IPS-15b (cell line): ENCODE measurements around the gene NEDD4L.

Source experiments
- H3K27me3 ChIP-seq: one replicate; pipeline ENCODE4 v1.6.1; 2013; ENCODE audit warnings: low read length; ENCODE audit not compliant: control insufficient read depth, insufficient read depth
- H3K36me3 ChIP-seq: one replicate; pipeline ENCODE4 v1.6.1; 2013; ENCODE audit warnings: low read length; ENCODE audit not compliant: control insufficient read depth, insufficient read depth
- H3K4me1 ChIP-seq: one replicate; pipeline ENCODE4 v1.6.1; 2013; ENCODE audit warnings: mild to moderate bottlenecking, low read length; ENCODE audit not compliant: control insufficient read depth, insufficient read depth
- H3K4me3 ChIP-seq: one replicate; pipeline ENCODE4 v1.5.1; 2013; ENCODE audit warnings: low read depth, low read length
- H3K9ac ChIP-seq: one replicate; pipeline ENCODE4 v1.6.1; 2013; ENCODE audit warnings: low read depth, mild to moderate bottlenecking, low read length
- H3K9me3 ChIP-seq: one replicate; pipeline ENCODE4 v1.6.1; 2013; ENCODE audit warnings: mild to moderate bottlenecking, low read length; ENCODE audit not compliant: control insufficient read depth, insufficient read depth

Gene NEDD4L

DNA sequence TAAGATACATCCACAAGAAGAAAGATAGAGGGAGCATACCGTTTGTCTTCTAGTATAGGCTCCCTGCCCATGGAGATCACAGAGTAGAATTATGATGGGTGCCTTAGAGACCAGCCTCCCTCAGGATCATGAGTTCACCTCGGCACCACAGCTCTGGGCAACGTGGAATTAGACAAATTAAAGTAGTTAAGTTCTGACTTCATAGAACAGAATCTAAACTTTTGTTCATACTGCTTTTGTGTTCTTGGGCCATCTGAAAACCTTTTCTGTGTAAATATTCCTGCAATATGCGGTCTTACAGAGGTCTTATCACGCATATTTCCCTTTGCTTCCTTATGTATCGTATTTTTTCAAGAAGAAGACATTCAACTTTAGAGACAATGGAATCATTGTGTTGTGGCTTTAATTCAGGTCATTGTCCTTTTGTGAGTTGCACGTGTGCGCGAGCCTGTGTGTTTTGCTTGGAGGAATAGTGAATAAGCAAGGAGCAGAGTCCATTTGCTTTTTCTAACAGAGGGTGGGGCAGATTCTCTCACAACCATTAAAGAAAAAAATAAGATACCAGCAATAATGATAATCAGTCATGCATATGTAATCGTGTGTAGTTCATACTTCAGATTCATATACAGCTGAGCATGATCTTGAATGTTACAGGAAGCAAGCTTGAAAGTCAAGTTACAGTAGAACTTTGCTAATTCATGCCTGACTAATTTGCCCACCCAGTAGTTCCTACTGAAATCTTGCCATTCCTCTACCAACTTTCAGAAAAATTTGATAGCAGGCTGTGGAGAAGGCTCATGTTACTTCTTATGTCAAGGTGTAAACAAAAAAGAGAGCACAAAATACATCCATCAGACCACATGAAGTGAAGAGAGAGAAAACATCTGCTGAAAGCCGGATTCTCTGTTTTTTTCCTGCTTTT lies 243.6 kb downstream of the NEDD4L start:
- Histone ChIP-seq H3K4me1 (peaks cover 11% of the 10 kb centered on the region), H3K36me3 (no peaks in the 10 kb centered on the region), H3K27me3 (no peaks in the 10 kb centered on the region), H3K9me3 (no peaks in the 10 kb centered on the region), H3K9ac (no peak overlapping the region), H3K4me3 (no peak overlapping the region)

DNA sequence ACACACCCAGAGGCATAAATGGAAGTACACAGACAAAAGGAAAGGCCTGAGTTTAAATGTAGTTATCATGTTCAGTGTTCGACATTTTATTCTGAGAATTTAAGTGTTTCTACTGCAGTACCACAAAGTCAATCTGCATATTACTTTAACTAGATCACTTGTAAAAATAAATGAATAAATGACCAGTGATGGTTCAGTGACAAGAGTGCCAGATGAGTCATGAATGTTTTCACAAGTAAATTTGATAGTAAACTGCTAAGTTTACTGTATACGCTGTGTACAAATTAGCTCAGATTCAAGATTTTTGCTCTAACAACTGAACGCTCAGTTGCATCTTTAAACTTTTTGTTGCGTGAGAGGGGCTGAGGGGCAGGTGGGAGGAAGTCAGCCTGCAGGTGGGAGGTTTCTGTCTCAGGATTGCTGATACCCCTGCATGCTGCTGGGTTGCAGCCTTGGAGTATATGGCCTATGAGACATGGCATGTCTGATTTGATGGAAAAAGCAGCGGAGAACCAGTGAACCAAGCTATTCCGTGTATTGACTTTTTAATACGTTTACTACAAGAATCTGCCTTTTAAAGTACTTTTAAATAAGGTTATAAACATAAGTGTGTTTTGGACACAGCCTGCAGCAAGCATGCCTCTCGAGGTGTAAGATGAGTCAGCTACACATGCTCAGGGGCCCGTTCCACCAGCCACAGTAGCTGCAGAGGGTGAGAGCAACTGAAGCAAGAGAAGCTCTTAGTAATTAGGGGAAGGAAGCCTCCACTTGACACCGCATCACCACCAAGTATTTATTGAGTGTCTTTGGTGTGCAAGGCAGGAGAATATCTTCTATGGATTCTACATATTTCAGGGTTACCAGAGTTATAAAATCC lies 245.1 kb downstream of the NEDD4L start:
- Histone ChIP-seq H3K36me3 (no peaks in the 10 kb centered on the region), H3K27me3 (no peaks in the 10 kb centered on the region), H3K4me3 (no peak overlapping the region), H3K9me3 (no peaks in the 10 kb centered on the region), H3K9ac (no peak overlapping the region), H3K4me1 (peaks cover 11% of the 10 kb centered on the region)

DNA sequence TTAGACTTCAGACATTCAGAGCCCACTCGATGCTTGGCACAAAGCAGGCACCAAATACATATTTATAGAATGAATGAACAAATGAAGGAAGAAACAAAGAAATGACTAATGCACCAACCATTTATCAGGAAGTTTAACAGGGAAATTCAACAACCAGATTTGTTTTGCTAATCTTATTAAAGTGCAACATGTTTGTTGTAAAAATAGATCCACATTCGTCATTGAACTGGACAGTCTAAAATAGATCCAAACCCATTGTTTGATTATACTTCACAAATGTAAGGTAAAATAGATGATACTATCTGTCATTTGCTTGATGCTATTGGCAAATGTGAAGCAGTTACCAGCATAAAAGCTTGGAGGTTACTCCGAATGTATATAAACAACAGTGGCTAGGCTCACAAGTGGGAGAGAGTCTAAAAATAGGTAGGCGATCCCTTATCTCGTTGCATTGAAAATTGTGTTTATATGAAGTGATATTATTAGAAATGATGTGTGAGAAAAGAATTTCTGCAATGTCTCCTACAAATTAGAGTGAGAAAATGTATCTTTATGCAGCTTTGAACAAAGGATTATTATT lies 246.2 kb downstream of the NEDD4L start:
- no peaks in the 10 kb centered on the region for H3K27me3 ChIP-seq
- peaks cover 11% of the 10 kb centered on the region for H3K4me1 ChIP-seq
- H3K36me3 ChIP-seq, result no peaks in the 10 kb centered on the region
- no peak overlapping the region for H3K9ac ChIP-seq
- H3K9me3 ChIP-seq, result no peaks in the 10 kb centered on the region
- no peak overlapping the region for H3K4me3 ChIP-seq

DNA sequence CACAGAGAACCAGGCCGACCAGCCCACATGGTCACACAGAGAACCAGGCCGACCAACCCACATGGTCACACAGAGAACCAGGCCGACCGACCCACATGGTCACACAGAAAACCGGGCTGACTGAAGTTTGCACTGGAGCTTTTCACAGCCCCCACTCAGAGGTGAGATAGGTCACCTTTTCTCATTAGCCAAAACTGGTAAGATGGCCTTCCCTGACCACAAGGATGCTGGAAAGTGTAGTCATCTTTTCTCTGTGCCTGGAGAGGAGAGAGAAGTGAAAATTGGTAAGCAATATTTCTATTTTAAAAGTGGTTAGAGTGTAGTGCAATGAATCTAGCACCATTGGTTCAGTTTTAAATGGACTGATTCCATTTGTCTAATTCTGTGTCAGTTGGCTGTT lies 247.1 kb downstream of the NEDD4L start:
- no peak overlapping the region for H3K4me3 ChIP-seq
- H3K9me3 ChIP-seq, result no peaks in the 10 kb centered on the region
- H3K4me1 ChIP-seq, result peaks cover 11% of the 10 kb centered on the region
- no peaks in the 10 kb centered on the region for H3K27me3 ChIP-seq
- H3K36me3 ChIP-seq, result no peaks in the 10 kb centered on the region
- H3K9ac ChIP-seq, result no peak overlapping the region

DNA sequence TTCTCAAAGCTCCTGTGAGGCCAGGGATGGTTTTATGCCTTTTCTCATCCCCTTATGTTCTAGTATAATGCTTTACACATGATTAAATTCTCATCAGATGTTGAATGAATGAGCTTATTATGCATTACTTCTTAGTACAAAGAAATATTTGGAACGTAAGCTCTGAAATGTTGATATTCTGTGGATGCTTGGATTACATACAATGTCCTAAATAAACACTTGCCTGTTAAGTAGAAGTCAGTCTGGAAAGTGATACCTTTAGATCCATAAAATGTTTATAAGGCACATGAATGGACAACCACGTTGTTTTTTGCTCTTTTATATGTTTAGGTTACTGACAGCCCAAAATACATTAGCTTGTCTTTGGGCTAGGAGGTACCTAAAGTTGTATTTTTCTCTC lies 248.6 kb downstream of the NEDD4L start:
- H3K4me1 ChIP-seq, result peaks cover 7% of the 10 kb centered on the region
- no peaks in the 10 kb centered on the region for H3K27me3 ChIP-seq
- no peaks in the 10 kb centered on the region for H3K36me3 ChIP-seq
- no peaks in the 10 kb centered on the region for H3K9me3 ChIP-seq
- H3K4me3 ChIP-seq, result no peak overlapping the region
- no peak overlapping the region for H3K9ac ChIP-seq

DNA sequence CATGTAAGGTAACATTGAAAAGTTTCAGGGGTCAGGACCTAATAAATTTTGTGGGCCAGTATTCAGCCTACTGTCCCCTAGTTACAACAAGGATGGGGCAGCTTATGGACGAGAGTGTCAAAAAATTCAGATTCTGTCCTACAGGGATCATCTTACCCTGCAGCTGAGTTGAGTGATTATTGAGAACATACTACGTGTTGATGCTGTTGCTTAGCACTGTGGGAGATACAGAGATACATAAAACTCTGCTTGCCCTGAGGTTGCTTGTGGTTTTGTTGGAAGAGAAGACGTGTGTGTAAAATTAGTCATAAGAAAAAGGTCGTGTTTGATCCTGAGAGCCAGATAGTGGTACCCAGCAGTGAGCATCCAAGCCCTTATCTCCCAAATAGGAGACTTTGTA lies 253.2 kb downstream of the NEDD4L start:
- H3K9me3 ChIP-seq, result no peaks in the 10 kb centered on the region
- H3K27me3 ChIP-seq, result no peaks in the 10 kb centered on the region
- H3K4me3 ChIP-seq, result no peak overlapping the region
- no peaks in the 10 kb centered on the region for H3K36me3 ChIP-seq
- H3K4me1 ChIP-seq, result no peaks in the 10 kb centered on the region
- no peak overlapping the region for H3K9ac ChIP-seq

DNA sequence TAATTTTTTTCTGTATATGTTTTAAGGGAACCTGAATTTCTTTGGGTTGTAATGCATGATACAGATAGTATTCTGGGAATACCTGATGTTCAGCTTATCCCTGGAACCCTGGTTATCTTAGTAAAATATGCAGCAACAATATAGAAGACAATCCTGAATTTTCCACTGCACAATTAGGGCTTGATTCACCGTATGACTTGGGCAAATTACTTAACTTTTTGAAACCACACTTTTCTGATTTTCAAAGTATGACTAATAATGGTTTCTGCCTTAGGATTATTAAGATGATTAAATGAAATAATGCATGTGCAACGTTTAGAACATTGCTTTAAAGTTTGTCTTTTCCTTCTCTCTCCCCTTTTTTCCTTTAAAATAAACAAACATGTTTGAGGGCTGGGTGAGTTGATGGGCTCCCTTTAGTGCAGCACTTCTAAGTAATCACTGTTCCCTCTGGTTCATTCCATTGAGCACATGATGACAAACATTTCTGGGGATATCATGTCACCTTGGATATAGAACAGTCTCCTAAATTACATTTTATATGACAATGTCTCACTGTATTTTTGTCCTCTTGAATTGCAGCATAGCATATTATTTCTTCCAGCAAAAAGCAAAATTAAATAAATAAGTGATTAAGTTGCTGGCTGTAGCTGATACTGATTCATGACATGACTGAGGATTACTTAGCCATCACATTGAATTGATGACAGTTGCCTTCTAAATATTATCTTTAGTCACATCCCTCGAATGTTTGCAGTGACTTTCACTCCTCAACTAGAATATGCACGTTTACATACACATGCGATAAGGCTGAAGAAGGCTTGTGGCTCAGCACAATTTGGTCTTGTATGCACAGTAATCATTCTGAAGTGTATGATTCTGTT lies 254.5 kb downstream of the NEDD4L start:
- Histone ChIP-seq H3K27me3 (no peaks in the 10 kb centered on the region), H3K36me3 (no peaks in the 10 kb centered on the region), H3K4me3 (no peak overlapping the region), H3K9ac (no peak overlapping the region), H3K4me1 (no peaks in the 10 kb centered on the region), H3K9me3 (no peaks in the 10 kb centered on the region)

DNA sequence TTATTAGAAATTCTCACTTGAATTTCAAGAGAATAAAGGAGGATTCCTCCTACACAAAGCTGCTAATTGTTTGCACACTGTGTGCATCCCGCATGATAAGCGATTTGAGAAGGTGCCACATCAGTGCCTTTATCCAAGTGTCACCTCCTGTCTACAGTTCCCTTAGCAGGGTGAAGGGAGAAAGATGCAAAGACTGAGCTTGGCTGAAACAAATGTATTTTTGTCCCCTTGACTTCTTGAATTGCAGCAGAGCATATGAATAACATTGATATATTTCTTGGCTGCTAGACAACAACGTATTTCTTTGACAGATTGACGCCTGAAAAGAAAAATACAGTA lies 255.1 kb downstream of the NEDD4L start:
- Histone ChIP-seq H3K4me1 (no peaks in the 10 kb centered on the region), H3K36me3 (no peaks in the 10 kb centered on the region), H3K27me3 (no peaks in the 10 kb centered on the region)

DNA sequence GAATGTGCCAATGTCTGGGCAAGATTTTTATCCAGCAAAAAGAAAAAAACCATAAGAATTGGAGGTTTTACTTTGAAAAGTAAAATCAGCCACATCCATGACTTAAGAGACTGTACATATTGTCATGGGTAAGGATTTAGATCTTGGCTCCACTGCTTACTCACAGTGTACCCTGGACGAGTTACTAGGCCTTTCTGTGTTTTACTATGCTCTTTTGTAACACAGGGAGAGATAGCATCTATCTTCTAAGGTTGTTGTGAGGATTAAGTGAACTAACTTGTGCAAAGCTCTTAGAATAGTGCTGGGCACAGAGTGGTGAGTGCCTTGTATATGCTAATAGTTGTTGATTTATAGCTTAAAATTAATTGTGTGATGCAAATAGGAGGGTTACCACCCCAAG lies 255.9 kb downstream of the NEDD4L start:
- Histone ChIP-seq H3K9ac (no peak overlapping the region), H3K4me3 (no peak overlapping the region), H3K27me3 (no peaks in the 10 kb centered on the region), H3K4me1 (no peaks in the 10 kb centered on the region), H3K36me3 (no peaks in the 10 kb centered on the region), H3K9me3 (no peaks in the 10 kb centered on the region)

More for the DNA sequence above, 255.1 kb downstream of the NEDD4L start:
- H3K9me3 ChIP-seq, result no peaks in the 10 kb centered on the region
- no peak overlapping the region for H3K9ac ChIP-seq
- H3K4me3 ChIP-seq, result no peak overlapping the region

DNA sequence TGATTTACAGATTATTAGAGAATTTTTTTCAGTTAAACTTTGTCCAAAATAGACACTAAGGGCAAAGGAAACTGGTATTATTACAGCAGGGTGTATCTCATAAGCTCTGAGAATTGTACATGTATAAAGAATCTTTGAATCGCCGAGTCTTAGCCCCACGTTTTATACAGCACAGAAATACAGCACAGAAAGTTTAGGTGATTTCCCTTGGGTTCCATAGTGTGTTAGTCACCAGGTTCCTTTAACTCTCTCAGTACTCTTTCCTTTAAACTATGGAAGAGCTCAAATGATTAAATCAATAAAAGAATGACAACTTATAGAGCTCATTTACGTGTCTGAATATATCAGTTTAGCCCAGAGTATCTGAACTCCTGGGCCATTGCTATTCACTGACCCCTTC lies 256.8 kb downstream of the NEDD4L start:
- H3K27me3 ChIP-seq, result no peaks in the 10 kb centered on the region
- no peaks in the 10 kb centered on the region for H3K9me3 ChIP-seq
- H3K9ac ChIP-seq, result no peak overlapping the region
- H3K4me1 ChIP-seq, result no peaks in the 10 kb centered on the region
- H3K36me3 ChIP-seq, result no peaks in the 10 kb centered on the region
- H3K4me3 ChIP-seq, result no peak overlapping the region

DNA sequence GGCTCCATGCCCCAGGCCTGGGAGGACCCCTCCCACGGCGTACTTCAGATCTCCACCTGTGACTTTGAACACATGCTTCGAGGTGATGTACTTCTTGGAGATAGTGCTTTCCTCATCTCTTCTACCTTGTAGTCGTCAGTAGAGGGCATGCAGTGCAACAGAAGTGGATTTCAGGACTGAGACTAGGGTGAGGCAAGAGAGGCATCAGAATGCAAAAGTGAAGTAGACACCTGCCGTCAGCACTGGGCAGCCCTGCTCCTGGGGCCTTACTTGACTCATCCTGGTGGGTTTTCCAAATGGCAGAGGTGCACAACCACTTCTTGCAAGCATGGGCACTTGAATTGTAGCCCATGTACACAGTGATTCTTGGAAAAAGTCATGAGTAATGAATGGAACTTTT lies 258.8 kb downstream of the NEDD4L start:
- no peaks in the 10 kb centered on the region for H3K9me3 ChIP-seq

More for the DNA sequence above, 258.8 kb downstream of the NEDD4L start:
- Histone ChIP-seq H3K36me3 (no peaks in the 10 kb centered on the region), H3K9ac (no peak overlapping the region), H3K27me3 (no peaks in the 10 kb centered on the region), H3K4me1 (no peaks in the 10 kb centered on the region), H3K4me3 (no peak overlapping the region)
